Activated effector memory CD4-positive, alpha-beta T cell treated with anti-CD3 and anti-CD28 coated beads, Interleukin-2, amount 50 U/mL, for 16 hours (primary cell): ENCODE measurements around the gene MAGEE1.
A peak's percentile ranks its signal among the peaks of the same experiment; 100 is the strongest.

Source experiments
- DNase-seq: peaks from one replicate; pipeline ENCODE4 v3.0.0-alpha.2; 2020

Gene MAGEE1

GRCh38 chrX:76427560-76428242 lies at the start of gene MAGEE1:
Gene MAGEE1, plus strand, starts transcription at chrX:76427710. Its CDS starts 221 bp downstream, at chrX:76427931.
- peak; percentile 92 for DNase-seq

GRCh38 chrX:76398970-76399369 lies 28.5 kb upstream of the MAGEE1 start:
- no peak for DNase-seq

GRCh38 chrX:76407795-76408194 lies 19.7 kb upstream of the MAGEE1 start:
- DNase-seq: no peak

- no peak for DNase-seq
These were observed 7.3 kb upstream of the MAGEE1 start for GRCh38 chrX:76420237-76420636.

- DNase-seq: peak; percentile 78
These were observed 977 bp downstream of the MAGEE1 start for GRCh38 chrX:76428243-76429130.

- DNase-seq: no peak
These were observed 5.7 kb downstream of the MAGEE1 start for GRCh38 chrX:76433219-76433618.

- DNase-seq: no peak
These were observed 6.7 kb downstream of the MAGEE1 start for GRCh38 chrX:76434103-76434741.

- no peak for DNase-seq
These were observed 11.7 kb downstream of the MAGEE1 start for GRCh38 chrX:76439188-76439587.

- no peak for DNase-seq
These were observed 26.4 kb downstream of the MAGEE1 start for GRCh38 chrX:76453737-76454406.

GRCh38 chrX:76454456-76454927 lies 27.0 kb downstream of the MAGEE1 start:
- DNase-seq: no peak

GRCh38 chrX:76477353-76477752 lies 49.8 kb downstream of the MAGEE1 start:
- no peak for DNase-seq
